GM12874 (cell line): ENCODE results near the gene TEPSIN.

Experiments used
- TF ChIP-seq, protein P1 (sequence below): IDR thresholded peaks from 2 replicates; pipeline ENCODE4 v1.5.1; 2011; ENCODE audit warnings: low read depth, mild to moderate bottlenecking, control low read depth, low read length, moderate library complexity; ENCODE audit not compliant: insufficient read depth

Gene TEPSIN

DNA sequence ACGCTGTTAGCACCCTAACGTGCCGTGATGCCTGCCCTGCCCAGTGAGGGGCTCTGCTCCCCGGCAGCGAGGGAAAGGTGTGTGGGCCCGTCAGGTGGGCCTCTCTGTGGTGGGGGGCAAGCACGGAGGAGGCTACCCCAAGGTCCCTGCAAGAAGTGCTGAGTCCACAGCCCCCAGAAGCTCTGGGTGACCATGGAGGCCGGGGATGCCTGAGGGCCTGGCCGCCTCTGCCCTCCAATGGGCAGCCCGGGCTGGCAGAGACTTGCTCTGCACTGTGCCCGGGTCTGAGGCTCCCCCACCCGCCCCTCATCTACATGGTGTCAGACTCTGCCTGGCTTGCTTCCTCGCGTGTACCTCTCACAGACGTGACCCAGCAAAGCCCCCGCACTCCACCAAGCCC is 44.0 kb upstream of the TEPSIN start:
- TF ChIP-seq, protein P1, sequence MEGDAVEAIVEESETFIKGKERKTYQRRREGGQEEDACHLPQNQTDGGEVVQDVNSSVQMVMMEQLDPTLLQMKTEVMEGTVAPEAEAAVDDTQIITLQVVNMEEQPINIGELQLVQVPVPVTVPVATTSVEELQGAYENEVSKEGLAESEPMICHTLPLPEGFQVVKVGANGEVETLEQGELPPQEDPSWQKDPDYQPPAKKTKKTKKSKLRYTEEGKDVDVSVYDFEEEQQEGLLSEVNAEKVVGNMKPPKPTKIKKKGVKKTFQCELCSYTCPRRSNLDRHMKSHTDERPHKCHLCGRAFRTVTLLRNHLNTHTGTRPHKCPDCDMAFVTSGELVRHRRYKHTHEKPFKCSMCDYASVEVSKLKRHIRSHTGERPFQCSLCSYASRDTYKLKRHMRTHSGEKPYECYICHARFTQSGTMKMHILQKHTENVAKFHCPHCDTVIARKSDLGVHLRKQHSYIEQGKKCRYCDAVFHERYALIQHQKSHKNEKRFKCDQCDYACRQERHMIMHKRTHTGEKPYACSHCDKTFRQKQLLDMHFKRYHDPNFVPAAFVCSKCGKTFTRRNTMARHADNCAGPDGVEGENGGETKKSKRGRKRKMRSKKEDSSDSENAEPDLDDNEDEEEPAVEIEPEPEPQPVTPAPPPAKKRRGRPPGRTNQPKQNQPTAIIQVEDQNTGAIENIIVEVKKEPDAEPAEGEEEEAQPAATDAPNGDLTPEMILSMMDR: no peak

DNA sequence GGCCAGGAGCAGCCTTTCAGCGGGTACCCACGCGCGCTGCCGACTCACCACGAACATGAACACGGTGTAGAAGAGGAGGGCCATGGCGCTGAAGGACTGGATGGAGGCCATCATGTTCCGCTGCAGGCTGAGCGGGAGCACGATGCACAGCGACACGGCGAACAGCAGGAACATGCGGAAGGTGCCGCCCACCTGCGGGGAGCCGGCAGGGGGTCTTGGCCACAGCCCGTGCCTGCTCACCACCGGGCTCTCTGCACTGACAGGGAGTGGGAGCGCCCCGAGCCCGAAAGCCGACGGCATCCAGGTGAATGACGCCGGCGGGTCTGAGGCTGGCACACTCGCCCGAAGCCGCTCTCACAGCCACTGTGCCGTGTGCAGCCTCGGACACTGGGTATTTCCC is 43.3 kb upstream of the TEPSIN start:
- TF ChIP-seq, protein P1: no peak

DNA sequence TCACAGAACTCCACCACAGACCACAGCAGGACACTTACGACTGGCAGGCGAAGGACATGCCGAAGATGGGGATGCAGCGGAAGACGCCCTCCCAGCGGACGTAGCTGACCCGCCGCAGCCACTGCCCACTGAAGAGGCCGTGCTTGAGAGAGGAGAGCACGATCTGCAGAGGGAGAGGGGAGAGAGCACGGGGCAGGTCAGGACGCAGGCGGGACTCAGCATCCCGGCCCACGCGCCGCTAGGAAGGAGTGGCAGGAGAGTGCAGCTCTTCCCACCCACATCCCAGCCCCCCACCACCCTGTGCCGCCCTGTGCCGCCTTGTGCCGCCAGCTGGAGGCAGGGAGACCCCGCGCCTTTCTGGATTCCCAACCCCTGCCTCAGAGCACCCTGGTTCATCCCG is 41.7 kb upstream of the TEPSIN start:
- TF ChIP-seq, protein P1: no peak

DNA sequence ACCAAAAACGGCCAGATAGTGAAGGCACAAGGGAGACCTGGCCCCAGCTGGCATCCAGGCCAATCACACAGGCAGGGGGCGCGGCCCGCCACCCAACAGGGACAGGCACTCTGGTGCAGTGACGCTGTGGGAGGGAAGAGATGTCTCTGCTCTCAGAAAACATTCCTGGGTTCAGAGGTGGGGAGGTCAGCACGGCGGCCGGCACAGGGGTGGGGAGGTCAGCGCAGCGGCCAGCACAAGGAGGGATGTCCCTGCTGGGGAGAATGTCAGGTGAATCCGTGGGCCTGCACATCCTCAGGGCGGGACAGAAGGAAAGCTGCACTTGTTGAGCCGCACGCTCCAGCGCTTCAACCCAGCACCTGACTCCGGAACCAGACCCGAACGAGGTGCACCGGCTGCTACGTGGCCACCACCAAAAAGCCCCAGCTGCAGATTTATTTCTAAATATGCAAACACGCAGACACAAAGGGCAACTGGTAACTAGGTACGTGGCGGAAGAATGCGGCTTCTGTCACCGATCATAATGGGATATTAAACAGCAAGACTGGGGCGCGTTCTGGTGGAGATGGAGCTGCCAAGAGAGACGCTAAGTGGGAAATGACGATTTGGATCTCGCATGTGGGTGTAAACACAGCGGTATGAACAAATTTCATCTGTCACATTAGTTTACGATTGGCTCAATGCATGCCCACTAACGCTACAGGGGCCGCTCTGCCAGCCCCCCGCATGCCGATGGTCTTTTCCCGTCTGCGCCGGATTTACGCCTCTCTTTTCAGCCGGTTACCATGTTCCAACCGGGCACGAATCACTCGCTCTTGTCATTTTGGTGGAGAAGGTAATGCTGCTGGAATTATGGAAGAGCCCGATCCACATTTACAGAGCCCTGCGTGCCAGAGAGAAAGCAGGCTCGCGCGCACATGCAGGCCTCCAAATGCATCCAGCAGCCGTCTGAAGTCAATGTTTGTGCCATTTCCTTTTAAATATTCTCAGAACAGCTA is 40.7 kb upstream of the TEPSIN start:
- TF ChIP-seq, protein P1: no peak

DNA sequence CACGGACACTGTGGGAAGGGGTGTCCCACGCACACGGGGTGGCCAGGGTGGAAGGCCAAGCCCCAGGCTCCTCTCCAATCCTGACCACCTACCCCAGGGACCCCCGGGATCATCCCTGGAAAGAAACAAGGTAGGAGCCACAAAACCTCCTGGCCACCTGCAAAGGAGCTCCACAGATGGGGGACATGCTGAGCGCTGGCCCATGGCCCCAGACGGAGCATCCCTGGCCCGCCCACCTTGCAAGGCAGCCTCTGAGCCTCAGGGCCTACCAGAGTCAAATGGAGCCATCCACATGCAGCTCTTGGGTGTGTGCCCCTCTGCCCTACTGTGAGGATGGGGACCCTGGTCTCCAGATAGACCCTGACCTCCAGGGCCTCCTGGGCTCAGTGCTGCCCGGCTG is 40.0 kb upstream of the TEPSIN start:
- TF ChIP-seq, protein P1: no peak

DNA sequence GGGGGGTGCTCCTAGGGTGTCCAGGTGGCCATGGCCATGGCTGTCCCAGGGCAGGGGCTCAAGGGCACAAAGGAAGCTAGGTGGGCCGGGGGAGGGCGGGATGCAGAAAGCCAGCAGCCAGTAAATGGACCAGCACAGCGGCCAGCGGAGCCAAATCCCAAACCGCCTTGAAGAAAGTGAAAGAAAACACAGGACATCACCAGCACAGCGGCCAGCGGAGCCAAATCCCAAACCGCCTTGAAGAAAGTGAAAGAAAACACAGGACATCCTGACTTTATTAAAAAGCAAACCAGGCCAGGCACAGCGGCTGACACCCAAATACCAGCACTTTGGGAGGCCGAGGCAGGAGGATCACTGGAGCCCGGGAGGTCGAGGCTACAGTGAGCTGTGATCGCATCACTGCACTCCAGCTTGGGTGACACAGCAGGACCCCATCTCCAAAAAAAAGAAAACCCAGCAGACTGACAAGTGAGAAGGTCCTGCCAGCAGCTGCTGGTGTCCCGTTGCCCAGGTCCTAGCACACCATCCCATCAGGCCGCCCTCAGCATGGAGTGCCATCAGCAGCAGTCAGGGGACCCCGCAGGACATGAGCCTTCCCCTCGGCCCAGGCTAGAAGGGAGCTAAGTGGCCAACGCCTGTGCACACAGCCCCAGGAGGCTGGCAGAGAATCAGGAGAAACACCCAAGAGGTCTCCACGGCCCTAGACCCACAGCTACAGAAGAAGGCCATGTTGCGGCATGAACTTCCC is 39.3 kb upstream of the TEPSIN start:
- TF ChIP-seq, protein P1: no peak

DNA sequence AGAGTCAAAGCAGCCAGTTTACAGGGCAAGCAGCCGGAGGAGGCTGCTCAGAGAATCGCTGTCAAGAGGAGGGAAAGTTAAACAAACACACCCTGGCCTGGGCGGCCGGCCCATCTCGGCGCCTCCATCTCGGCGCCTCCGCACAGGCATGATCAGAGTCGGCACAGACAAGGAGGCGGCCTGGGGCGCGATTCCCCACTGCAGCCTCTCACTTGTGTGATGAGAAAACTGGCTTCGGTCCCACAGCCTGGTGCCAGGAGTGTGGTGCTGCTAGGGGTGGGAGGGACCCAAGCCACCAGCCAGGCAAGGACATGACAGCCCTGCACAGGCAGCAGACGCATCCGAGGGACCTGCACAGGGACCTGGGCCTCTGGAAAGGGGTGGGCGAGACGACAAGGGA is 38.6 kb upstream of the TEPSIN start:
- TF ChIP-seq, protein P1: no peak
